ENCODE measurements around the gene PHF14.

GRCh38 chr7:10973061-10973941, at the start of gene PHF14:
- TF ChIP-seq CTCF (IDR thresholded peaks at IDR 0.05; ENCODE audit: poor library complexity, severe bottlenecking), result no peak
- TF ChIP-seq EZH2 (IDR thresholded peaks at IDR 0.05; ENCODE audit: borderline replicate concordance, insufficient read depth, low read length, poor library complexity, severe bottlenecking), result no peak
